Measurements from ENCODE around the gene C20orf144.

GRCh38 chr20:33629533-33629932 lies 32.6 kb upstream of the C20orf144 start:
- TF ChIP-seq CTCF (IDR thresholded peaks at IDR 0.05) (no peak), POLR2A (IDR thresholded peaks at IDR 0.05) (no peak)
